Endodermal cell (in vitro differentiated cells): ENCODE results near the gene BAHCC1. TPM values are rescaled to one million over a fixed set of nuclear protein-coding genes. Genes with fewer than 3 reads are reported as not detected.

ENCODE experiments used
- DNase-seq: peaks from one replicate; pipeline ENCODE4 v3.0.0-alpha.2; 2017
- H3K27ac ChIP-seq: 2 replicates; pipeline ENCODE4 v1.5.1; 2013; ENCODE audit warnings: mild to moderate bottlenecking, low read depth, low read length, moderate library complexity
- H3K27me3 ChIP-seq: 2 replicates; pipeline ENCODE4 v1.6.1; 2013; ENCODE audit warnings: mild to moderate bottlenecking, low read length, moderate library complexity; ENCODE audit not compliant: insufficient read depth, control insufficient read depth, poor library complexity, severe bottlenecking
- H3K36me3 ChIP-seq: 2 replicates; pipeline ENCODE4 v1.7.0; 2013; ENCODE audit warnings: mild to moderate bottlenecking, low read length, moderate library complexity; ENCODE audit not compliant: control insufficient read depth, insufficient read depth
- H3K4me1 ChIP-seq: one replicate; pipeline ENCODE4 v1.7.0; 2013; ENCODE audit warnings: low read length; ENCODE audit not compliant: control insufficient read depth, insufficient read depth
- H3K4me3 ChIP-seq: 2 replicates; pipeline ENCODE4 v1.5.1; 2013; ENCODE audit warnings: mild to moderate bottlenecking, low read length, moderate library complexity
- H3K9ac ChIP-seq: 2 replicates; pipeline ENCODE4 v1.6.1; 2013; ENCODE audit warnings: mild to moderate bottlenecking, low read length, moderate library complexity; ENCODE audit not compliant: poor library complexity, severe bottlenecking; ENCODE audit errors: extremely low read depth
- H3K9me3 ChIP-seq: 2 replicates; pipeline ENCODE4 v1.6.1; 2013; ENCODE audit warnings: mild to moderate bottlenecking, low read length, moderate library complexity; ENCODE audit not compliant: control insufficient read depth
- H3K27ac Mint-ChIP-seq: 2 replicates; pipeline ENCODE4 v1.8.0; 2020; ENCODE audit warnings: mixed read lengths
- H3K27me3 Mint-ChIP-seq: 2 replicates; pipeline ENCODE4 v1.8.0; 2021; ENCODE audit warnings: mild to moderate bottlenecking, mixed read lengths; ENCODE audit not compliant: insufficient read depth
- H3K36me3 Mint-ChIP-seq: 2 replicates; pipeline ENCODE4 v1.8.0; 2020; ENCODE audit warnings: low read depth, mixed read lengths
- H3K4me1 Mint-ChIP-seq: 2 replicates; pipeline ENCODE4 v1.8.0; 2020; ENCODE audit warnings: mixed read lengths
- H3K4me3 Mint-ChIP-seq: 2 replicates; pipeline ENCODE4 v1.8.0; 2020; ENCODE audit warnings: mild to moderate bottlenecking, moderate library complexity, mixed read lengths
- H3K9me3 Mint-ChIP-seq: 2 replicates; pipeline ENCODE4 v1.8.0; 2020; ENCODE audit warnings: mild to moderate bottlenecking, mixed read lengths
- WGBS, 2 experiments: methylation state at CpG; one replicate each; pipeline versions ENCODE4 v1.1.5 to v1.1.7; 2013; ENCODE audit warnings: missing lambda C conversion rate in 2 of 2, mixed read lengths in 1 of 2; ENCODE audit not compliant: insufficient coverage in 1 of 2, insufficient read length in 1 of 2; 5-methylcytosine and 5-hydroxymethylcytosine counted together
- total RNA-seq, 2 donors: library from RNA; stranded (reverse); fragmentation: NEBNext Ultra II Directional in 1 of 2; extraction: Animal tissue kit (Norgen Biotek cat#: 25700) in 1 of 2; gene quantifications; 2 replicates in 1 of 2; 3 replicates in 1 of 2; pipeline ENCODE4 v1.2.1, GENCODE V29; 2021
- TF ChIP-seq, protein P1 (sequence below): fragments of 200-600 bp; sonication (generic); conservative IDR thresholded peaks from 2 replicates; pipeline ENCODE4 v1.5.0; 2021; ENCODE audit warnings: antibody characterized with exemption, mild to moderate bottlenecking

BAHCC1 gene
- total RNA-seq, 2 donors from 2014 or later, result 63.9 to 78.1 TPM

DNA sequence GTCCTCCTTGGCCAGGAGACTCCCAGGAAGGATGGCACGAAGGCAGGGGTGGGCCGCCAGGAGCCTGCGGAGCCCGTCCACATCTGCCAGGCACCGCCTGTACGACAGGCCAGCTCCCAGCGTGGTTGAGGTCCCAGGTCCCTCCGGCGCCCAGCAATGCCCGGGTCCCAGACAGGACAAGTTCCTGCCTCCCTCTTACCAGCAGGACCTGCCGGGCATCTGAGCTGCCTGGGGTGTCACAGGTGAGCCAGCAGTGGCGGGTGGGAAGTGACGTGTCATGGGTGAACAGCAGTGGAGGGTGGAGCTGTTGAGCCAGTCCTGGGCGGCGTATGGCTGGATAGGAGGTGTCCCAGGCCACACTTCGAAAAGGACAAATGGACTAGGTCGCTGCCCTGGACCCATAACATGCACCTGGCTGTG is 15.7 kb upstream of the BAHCC1 start:
- Histone ChIP-seq H3K4me3 (no peak overlapping the region), H3K27me3 (no peaks in the 10 kb centered on the region), H3K27ac (no peak overlapping the region), H3K9me3 (no peaks in the 10 kb centered on the region), H3K9ac (no peak overlapping the region), H3K36me3 (no peaks in the 10 kb centered on the region), H3K4me1 (no peaks in the 10 kb centered on the region)
- TF ChIP-seq, protein P1, sequence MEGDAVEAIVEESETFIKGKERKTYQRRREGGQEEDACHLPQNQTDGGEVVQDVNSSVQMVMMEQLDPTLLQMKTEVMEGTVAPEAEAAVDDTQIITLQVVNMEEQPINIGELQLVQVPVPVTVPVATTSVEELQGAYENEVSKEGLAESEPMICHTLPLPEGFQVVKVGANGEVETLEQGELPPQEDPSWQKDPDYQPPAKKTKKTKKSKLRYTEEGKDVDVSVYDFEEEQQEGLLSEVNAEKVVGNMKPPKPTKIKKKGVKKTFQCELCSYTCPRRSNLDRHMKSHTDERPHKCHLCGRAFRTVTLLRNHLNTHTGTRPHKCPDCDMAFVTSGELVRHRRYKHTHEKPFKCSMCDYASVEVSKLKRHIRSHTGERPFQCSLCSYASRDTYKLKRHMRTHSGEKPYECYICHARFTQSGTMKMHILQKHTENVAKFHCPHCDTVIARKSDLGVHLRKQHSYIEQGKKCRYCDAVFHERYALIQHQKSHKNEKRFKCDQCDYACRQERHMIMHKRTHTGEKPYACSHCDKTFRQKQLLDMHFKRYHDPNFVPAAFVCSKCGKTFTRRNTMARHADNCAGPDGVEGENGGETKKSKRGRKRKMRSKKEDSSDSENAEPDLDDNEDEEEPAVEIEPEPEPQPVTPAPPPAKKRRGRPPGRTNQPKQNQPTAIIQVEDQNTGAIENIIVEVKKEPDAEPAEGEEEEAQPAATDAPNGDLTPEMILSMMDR, result no peak
- H3K27me3 Mint-ChIP-seq, result peaks cover 29% of the 10 kb centered on the region
- H3K27ac Mint-ChIP-seq, result no peak overlapping the region
- no peaks in the 10 kb centered on the region for H3K9me3 Mint-ChIP-seq
- 82 to 90% methylated on average over 6 to 13 of the region's 17 CpGs for WGBS, 2 experiments
- H3K4me1 Mint-ChIP-seq, result no peaks in the 10 kb centered on the region
- no peaks in the 10 kb centered on the region for H3K36me3 Mint-ChIP-seq
- H3K4me3 Mint-ChIP-seq, result no peak overlapping the region
- peak; percentile 65 for DNase-seq

DNA sequence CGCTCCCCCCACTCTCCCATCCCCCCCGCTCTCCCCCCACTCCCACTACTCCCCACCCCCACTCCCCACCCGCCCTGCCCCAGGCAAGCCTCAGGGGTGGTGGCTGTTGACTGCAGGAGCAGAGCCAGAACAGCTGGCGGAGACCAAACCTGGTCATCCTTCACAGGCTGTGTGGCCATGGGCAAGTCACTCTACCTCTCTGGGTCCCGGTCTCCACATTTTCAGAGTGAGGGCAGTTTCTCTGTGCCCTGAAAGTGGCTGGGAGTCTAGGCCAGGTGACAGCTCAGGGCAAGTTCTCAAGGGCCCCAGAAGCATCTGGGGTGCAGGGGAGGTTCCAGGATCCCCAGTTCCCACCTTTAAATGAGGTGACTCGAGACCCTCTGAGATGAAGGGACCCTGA is 15.1 kb upstream of the BAHCC1 start:
- Mint-ChIP-seq H3K9me3 (no peaks in the 10 kb centered on the region), H3K27ac (no peak overlapping the region), H3K27me3 (peaks cover 35% of the 10 kb centered on the region), H3K4me3 (no peak overlapping the region), H3K36me3 (no peaks in the 10 kb centered on the region), H3K4me1 (no peaks in the 10 kb centered on the region)
- DNase-seq, result no peak
- TF ChIP-seq, protein P1, result no peak
- Histone ChIP-seq H3K27ac (no peak overlapping the region), H3K27me3 (no peaks in the 10 kb centered on the region), H3K4me3 (no peak overlapping the region), H3K9ac (no peak overlapping the region), H3K36me3 (no peaks in the 10 kb centered on the region), H3K9me3 (no peaks in the 10 kb centered on the region), H3K4me1 (no peaks in the 10 kb centered on the region)
- 87 to 96% methylated on average over 3 to 4 of the region's 6 CpGs for WGBS, 2 experiments

DNA sequence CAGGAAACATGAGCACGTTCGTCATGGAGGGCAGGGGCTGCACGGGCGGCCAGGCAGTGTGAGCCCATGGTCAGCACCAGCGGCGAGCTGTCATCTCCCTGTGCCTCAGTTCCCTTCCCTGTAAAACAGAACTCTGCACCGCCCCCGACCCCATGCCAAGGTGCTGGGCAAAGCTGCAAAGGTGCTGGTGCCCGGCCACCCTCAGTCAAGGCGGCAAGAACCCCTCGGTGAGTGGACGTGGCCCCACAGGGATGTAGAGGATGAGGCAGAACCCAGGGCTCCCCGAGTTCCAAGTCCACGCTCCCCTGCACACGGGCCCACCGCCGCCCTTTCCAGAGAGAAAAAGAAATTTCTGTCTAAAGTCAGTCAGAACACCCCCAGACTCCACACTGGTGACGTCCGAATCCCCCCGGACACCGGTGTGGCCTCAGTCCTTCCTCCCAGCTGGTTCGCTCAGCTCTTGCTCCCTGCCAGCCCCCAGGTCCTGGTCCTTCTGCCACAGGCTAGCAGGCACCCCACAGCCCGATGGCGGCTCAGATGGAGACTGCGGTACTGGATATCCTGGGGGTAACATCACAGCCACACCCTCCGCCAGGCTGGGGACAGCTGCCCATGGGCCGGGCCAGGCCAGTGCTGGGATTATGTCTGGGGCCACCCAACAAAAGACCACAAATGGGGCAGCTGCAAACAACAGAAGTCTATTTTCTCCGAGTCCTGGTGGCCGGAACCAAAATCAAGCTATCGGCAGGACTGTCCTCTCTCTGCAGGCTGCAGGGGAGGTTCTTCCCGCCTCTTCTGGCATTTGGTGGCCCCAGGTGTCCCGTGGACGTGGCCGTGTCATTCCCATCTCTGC is 14.4 kb upstream of the BAHCC1 start:
- Mint-ChIP-seq H3K4me1 (no peaks in the 10 kb centered on the region), H3K27ac (no peak overlapping the region), H3K27me3 (peaks cover 38% of the 10 kb centered on the region), H3K9me3 (no peaks in the 10 kb centered on the region), H3K4me3 (no peak overlapping the region), H3K36me3 (no peaks in the 10 kb centered on the region)
- peak overlapping the region; percentile 16 for H3K27ac ChIP-seq
- peaks cover 7% of the 10 kb centered on the region for H3K27me3 ChIP-seq
- TF ChIP-seq, protein P1, result no peak
- no peaks in the 10 kb centered on the region for H3K36me3 ChIP-seq
- no peak overlapping the region for H3K4me3 ChIP-seq
- 92 to 94% methylated on average over 25 to 34 of the region's 34 CpGs for WGBS, 2 experiments
- H3K9me3 ChIP-seq, result no peaks in the 10 kb centered on the region
- no peak overlapping the region for H3K9ac ChIP-seq
- peak; percentile 48 for DNase-seq
- no peaks in the 10 kb centered on the region for H3K4me1 ChIP-seq
